NOMO-1 treated with dmso at 0.1 percent for 144 hours (cell line): ENCODE measurements around the gene PCGF6.
"Not testable (repeated sequence)": the region's sequence is repeated elsewhere in the genome, so short reads cannot be mapped to it uniquely, and the experiment has no call there.

Experiments used
- DNase-seq: peaks from one replicate; lab custom pipeline; 2025; ENCODE audit not compliant: unreplicated experiment; lab: John Stamatoyannopoulos, UW

Gene PCGF6

GRCh38 chr10:103258928-103259327 is 92.0 kb downstream of the PCGF6 start:
- DNase-seq, result not testable (repeated sequence)

GRCh38 chr10:103257812-103258211 is 93.1 kb downstream of the PCGF6 start:
- DNase-seq, result no peak

- DNase-seq, result no peak
These were observed 94.3 kb downstream of the PCGF6 start for GRCh38 chr10:103256613-103257012.

- DNase-seq, result no peak
These were observed 96.2 kb downstream of the PCGF6 start for GRCh38 chr10:103254538-103255325.

- no peak for DNase-seq
These were observed 96.8 kb downstream of the PCGF6 start for GRCh38 chr10:103254113-103254512.
